ENCODE data around the gene FAM193A.
A peak's percentile ranks its signal among the peaks of the same experiment; 100 is the strongest.

The FAM193A gene

DNA sequence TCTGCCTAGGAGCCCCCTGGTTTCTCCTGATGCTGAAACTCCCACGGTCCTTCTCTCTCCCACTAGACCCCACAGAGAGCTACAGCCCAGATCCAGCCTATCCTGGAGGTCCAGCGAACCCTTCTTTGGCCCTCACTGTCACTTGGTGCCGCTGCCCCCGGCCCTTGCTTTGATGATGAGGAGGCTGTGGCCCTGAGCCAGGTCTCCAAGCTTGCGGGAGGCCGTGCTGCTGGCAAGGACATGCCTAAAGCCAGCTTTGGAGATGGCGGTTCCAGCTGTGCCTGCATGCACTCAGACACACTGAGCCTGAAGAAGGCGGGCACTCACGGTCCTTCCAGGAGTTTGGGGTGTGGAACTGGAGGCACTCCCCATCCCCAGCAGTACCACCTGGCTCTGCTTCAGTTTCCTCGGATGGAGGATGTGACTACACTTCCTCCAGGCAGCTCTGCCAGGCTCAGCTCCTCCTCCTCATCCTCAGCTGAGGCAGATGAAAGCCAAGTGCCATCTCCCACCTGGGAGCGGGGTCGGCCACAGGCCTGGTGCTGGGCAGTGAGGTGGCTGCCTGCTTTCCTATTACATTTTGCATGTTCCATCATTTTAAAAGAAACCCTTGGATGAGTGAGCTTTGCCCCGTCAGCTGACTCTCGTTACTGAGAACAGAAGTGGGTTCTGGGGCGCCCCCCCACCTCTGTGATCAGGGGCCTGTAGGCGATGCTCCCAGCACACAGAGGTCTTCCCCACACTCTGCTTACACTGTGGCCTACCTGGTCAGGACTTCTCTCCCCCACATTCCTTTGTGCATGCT, 210.6 kb downstream of the FAM193A start:
- no peak for DNase-seq (ENCODE audit: extremely low spot score)
- ChIA-PET POLR2A (interaction anchor here (1.0 to 2.2 kb wide), 4 partner anchors 9 to 190 kb away, joined by 3 to 7 read pairs (median 4); partner anchors contain the start of gene TNIP2), CTCF (interaction anchor here (0.9 to 2.3 kb wide), 6 partner anchors 17 to 527 kb away, joined by 3 to 9 read pairs (median 4); partner anchors contain the start of gene GRK4)
- TF ChIP-seq, protein P1, sequence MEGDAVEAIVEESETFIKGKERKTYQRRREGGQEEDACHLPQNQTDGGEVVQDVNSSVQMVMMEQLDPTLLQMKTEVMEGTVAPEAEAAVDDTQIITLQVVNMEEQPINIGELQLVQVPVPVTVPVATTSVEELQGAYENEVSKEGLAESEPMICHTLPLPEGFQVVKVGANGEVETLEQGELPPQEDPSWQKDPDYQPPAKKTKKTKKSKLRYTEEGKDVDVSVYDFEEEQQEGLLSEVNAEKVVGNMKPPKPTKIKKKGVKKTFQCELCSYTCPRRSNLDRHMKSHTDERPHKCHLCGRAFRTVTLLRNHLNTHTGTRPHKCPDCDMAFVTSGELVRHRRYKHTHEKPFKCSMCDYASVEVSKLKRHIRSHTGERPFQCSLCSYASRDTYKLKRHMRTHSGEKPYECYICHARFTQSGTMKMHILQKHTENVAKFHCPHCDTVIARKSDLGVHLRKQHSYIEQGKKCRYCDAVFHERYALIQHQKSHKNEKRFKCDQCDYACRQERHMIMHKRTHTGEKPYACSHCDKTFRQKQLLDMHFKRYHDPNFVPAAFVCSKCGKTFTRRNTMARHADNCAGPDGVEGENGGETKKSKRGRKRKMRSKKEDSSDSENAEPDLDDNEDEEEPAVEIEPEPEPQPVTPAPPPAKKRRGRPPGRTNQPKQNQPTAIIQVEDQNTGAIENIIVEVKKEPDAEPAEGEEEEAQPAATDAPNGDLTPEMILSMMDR (IDR thresholded peaks at IDR 0.05; ENCODE audit: control extremely low read depth, extremely low read depth, low read depth, missing control alignments): no peak

DNA sequence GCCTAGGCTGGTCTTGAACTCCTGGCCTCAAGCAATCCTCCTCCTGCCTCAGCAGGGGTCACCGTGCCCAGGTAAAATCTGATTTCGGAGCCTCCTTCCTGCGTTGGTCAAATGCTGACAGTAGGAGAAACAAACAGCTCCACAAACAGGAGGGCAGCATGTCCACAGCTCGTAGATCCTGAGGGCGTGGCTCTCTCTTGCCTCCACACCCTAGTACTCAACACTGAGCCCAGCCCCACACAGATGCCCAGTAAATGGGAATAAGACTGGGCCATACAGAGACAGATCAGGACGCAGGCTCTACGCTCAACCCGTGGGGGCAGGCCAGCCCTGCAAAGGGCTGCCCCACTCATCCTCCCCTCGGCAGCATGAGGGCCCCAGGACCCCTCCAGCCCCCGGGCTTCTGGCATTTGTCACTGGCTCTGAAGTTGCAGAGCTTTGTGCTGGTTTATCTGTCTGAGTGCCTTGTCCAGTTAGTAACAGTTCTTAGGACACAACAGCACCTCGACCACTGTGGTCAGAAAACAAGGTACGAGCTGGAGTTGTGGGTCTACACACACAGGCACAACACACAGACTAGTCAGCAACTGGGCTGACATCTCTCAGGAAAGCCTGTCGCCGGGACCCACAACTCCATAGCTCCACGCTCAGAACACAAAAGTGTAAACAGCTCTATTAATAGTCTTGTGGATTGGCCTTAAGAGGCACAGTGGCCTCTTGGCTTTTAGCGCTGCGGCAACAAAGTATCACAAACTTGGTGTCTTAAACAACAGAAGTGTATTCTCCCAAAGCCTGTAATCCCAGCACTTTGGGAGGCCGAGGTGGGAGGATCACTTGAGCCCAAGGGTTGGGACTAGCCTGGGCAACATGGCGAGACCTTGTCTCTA, 214.5 kb downstream of the FAM193A start:
- ChIA-PET CTCF (interaction anchor here (0.9 kb wide), 1 partner anchor 12 kb away, joined by 3 read pairs; no protein-coding TSS in a partner anchor), POLR2A (no interaction called here)
- TF ChIP-seq, protein P1 (IDR thresholded peaks at IDR 0.05; ENCODE audit: control extremely low read depth, extremely low read depth, low read depth, missing control alignments): no peak
- no peak for DNase-seq (ENCODE audit: extremely low spot score)

DNA sequence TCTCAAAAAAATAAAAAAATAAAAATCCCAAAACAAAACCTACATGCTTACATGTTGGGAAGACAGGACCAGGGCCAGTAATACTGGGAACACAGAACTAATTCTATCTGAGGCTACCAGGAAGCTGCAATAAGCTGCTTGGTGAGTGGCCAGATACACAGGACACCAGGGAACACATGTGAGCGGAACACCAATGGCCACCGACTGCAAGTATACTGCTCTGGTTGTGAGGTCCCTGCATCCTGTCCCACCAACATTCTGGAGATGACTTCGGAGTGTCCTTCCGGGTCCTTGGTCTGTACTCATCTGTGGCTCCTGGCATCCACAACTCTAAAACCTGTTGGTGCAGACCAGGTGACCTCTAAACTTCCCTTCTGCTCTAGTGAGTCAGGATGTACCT, 217.0 kb downstream of the FAM193A start:
- TF ChIP-seq, protein P1 (IDR thresholded peaks at IDR 0.05; ENCODE audit: control extremely low read depth, extremely low read depth, low read depth, missing control alignments): no peak
- POLR2A ChIA-PET: interaction anchor here (0.5 kb wide), 1 partner anchor 248 kb away, joined by 9 read pairs; no protein-coding TSS in a partner anchor
- CTCF ChIA-PET: no interaction called here
- no peak for DNase-seq (ENCODE audit: extremely low spot score)

DNA sequence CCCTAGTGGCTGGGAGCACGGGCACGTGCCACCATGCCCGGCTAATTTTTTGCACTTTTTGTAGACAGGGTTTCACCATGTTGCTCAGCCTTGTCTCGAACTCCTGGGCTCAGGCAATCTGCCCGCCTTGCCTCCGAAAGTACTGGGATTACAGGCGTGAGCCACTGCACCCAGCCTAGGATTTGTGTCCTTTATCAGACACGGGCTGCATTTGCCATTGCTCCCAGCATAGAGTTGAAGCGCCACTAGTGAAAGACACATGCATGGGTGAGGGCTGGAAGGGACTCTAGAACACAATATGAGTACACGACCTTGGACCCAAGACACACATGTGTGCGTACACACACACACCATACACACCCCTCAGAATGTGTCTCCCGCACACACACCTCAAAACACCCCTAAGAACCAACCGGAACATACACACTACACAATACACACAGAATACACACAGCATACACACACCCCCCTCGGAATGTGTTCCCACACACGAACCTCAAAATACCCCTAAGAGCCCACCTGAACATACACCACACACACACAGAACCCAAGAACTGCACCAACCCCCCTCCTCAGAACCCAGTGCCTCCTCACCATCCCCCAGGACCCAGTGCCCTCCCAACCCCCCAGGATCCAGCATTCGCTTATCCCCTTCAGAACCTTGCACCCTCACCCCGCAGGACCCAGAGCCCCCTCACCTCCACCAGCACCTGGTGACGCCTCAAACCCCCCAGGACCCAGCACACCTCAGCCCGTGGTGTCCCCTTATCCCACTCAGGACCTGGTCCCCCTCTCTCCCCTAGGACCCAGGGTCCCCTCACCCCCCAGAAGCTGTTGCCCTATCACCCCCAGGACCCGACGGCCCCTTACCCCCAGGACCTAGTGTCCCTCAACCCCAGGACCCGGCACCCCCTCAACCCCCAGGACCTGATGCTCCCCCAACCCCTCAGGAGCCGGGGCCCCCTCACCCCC, 218.7 kb downstream of the FAM193A start:
- POLR2A ChIA-PET: interaction anchor here (1.7 kb wide), 1 partner anchor 9 kb away, joined by 7 read pairs; no protein-coding TSS in a partner anchor
- DNase-seq (ENCODE audit: extremely low spot score): no peak
- TF ChIP-seq, protein P1 (IDR thresholded peaks at IDR 0.05; ENCODE audit: control extremely low read depth, extremely low read depth, low read depth, missing control alignments): no peak
- CTCF ChIA-PET: interaction anchor here (0.8 to 1.8 kb wide), 5 partner anchors 9 to 181 kb away, joined by 3 to 5 read pairs (median 4); no protein-coding TSS in a partner anchor

- TF ChIP-seq, protein P1 (IDR thresholded peaks at IDR 0.05; ENCODE audit: control extremely low read depth, extremely low read depth, low read depth, missing control alignments): peak; percentile 19
- ChIA-PET CTCF (interaction anchor here (0.8 to 1.8 kb wide), 6 partner anchors 8 to 180 kb away, joined by 3 to 5 read pairs (median 4); no protein-coding TSS in a partner anchor), POLR2A (interaction anchor here (1.7 kb wide), 1 partner anchor 10 kb away, joined by 7 read pairs; no protein-coding TSS in a partner anchor)
- DNase-seq (ENCODE audit: extremely low spot score): peak; percentile 98
These were observed 219.6 kb downstream of the FAM193A start, which contains the start of gene TNIP2 for GRCh38 chr4:2755821-2756690. Gene TNIP2, minus strand, starts transcription at chr4:2756336. Its CDS starts 47 bp downstream, at chr4:2756289.

All from GM10248 (cell line).